ENCODE data around the gene LRRC32.

Gene LRRC32

GRCh38 chr11:76670485-76671236 lies at the start of gene LRRC32:
LRRC32 (minus strand) TSS chr11:76670747; CDS start chr11:76665954, 4,793 bp downstream.
- DNase-seq (ENCODE audit: low read depth in 2 of 2): peak; percentile 26 to 56
- TF ChIP-seq CTCF (IDR thresholded peaks at IDR 0.05; ENCODE audit: low read depth, low read length): no peak
- peak within 1 kb of the TSS; percentile 60 to 62 for H3K4me3 ChIP-seq (replicated peaks in 1 of 2; ENCODE audit: low read depth in 2 of 2, low read length in 2 of 2)

DNA sequence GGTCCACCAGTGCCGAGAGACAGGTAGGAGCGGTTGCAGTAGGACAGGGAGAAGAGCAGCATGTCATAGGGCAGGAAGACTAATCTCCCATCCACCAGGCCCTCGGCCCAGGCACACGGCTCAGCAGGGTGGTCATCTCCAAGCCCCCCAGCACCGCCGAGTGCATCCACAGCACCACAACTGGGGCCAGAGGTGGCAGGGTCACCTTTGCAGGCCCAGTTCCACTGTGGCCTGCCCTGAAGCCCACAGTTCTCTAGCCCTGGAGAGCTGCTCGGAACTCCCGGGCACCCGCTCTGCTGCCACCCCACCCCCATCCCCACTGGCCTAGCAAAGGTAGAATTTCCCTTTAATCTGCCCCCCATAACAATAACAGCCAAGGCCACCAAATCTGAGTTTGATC lies 49.1 kb upstream of the LRRC32 start:
- DNase-seq (ENCODE audit: low read depth in 2 of 2): no peak
- H3K4me3 ChIP-seq (replicated peaks in 1 of 2; ENCODE audit: low read depth in 2 of 2, low read length in 2 of 2): no peak overlapping the region
- no peak for TF ChIP-seq CTCF (IDR thresholded peaks at IDR 0.05; ENCODE audit: low read depth, low read length)

GRCh38 chr11:76719281-76719680 lies 48.7 kb upstream of the LRRC32 start:
- DNase-seq (ENCODE audit: low read depth in 2 of 2): no peak
- no peak overlapping the region for H3K4me3 ChIP-seq (replicated peaks in 1 of 2; ENCODE audit: low read depth in 2 of 2, low read length in 2 of 2)
- TF ChIP-seq CTCF (IDR thresholded peaks at IDR 0.05; ENCODE audit: low read depth, low read length): no peak

- H3K4me3 ChIP-seq (replicated peaks in 1 of 2; ENCODE audit: low read depth in 2 of 2, low read length in 2 of 2): no peak overlapping the region
- no peak for DNase-seq (ENCODE audit: low read depth in 2 of 2)
- TF ChIP-seq CTCF (IDR thresholded peaks at IDR 0.05; ENCODE audit: low read depth, low read length): no peak
These were observed 47.3 kb upstream of the LRRC32 start for GRCh38 chr11:76717816-76718215.

GRCh38 chr11:76717369-76717768 lies 46.8 kb upstream of the LRRC32 start:
- no peak for TF ChIP-seq CTCF (IDR thresholded peaks at IDR 0.05; ENCODE audit: low read depth, low read length)
- H3K4me3 ChIP-seq (replicated peaks in 1 of 2; ENCODE audit: low read depth in 2 of 2, low read length in 2 of 2): no peak overlapping the region
- no peak for DNase-seq (ENCODE audit: low read depth in 2 of 2)

GRCh38 chr11:76716268-76716667 lies 45.7 kb upstream of the LRRC32 start:
- no peak for TF ChIP-seq CTCF (IDR thresholded peaks at IDR 0.05; ENCODE audit: low read depth, low read length)
- DNase-seq (ENCODE audit: low read depth in 2 of 2): no peak

DNA sequence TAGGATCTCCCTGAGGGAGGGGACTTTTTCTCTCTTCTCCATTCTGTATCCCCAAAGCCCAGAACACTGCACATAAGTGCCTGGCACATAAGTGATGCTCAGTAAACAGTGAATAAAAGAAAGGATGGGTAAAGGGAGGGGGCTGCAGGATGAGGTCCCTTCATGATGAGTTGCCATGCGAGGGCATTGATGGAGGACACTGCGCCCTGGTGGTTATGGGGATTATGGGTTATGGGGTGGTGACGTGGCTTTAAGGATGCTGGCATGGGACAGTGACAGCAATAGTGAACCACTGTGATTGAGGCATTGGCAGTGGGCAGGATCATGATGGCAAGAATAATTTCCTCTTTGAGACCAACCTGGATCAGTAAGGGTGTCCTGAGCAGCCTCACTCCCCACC lies 43.9 kb upstream of the LRRC32 start:
- no peak for TF ChIP-seq CTCF (IDR thresholded peaks at IDR 0.05; ENCODE audit: low read depth, low read length)
- H3K4me3 ChIP-seq (replicated peaks in 1 of 2; ENCODE audit: low read depth in 2 of 2, low read length in 2 of 2): no peak overlapping the region
- no peak for DNase-seq (ENCODE audit: low read depth in 2 of 2)

More at GRCh38 chr11:76716268-76716667, 45.7 kb upstream of the LRRC32 start:
- no peak overlapping the region for H3K4me3 ChIP-seq (replicated peaks in 1 of 2; ENCODE audit: low read depth in 2 of 2, low read length in 2 of 2)

Data from cardiac fibroblast (primary cell).